CD4-positive, alpha-beta T cell treated with Interferon alpha-2 for 1 hour (primary cell): ENCODE data around the gene COL27A1.

Experiments used
- DNase-seq, 2 donors: peaks; one replicate each; pipeline ENCODE4 v3.0.0-alpha.2; 2020 to 2022

Gene COL27A1

DNA sequence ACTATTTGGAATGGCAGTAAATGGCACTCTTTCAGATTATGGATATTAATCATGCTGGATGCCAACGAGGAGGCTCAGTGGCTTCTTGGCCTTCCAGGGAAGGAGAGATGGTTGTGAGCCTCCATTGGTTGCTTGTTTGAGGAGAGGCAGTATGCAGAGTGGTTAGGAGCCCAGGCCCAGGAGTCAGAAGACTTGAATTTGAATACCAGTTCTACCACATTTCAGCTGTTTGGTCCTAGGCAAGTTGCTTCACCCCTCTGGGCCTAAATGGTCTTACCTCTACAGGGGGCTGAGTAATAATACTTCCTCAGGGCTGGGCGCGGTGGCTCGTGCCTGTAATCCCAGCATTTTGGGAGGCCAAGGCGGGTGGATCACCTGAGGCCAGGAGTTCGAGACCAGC lies 52.5 kb downstream of the COL27A1 start:
- no peak for DNase-seq

DNA sequence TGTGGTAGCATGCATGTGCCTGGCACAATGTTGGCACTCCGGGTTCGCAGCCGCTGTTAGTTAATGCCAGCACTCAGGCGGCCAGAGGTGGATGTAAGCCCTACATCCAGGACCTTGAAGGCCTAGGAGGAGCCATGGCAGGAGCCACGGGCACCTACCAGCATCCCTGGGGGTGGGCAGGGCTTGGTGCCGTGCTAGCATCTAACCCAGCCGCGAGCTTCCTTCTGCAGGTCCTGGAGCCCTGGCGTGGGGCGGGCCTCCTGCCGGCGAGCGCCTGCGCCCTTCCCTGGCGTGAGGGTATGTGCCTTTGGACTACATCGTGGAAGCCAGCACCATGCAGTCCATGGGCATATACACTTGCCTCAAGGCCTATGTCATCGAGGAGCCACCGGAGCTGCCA lies 53.8 kb downstream of the COL27A1 start:
- no peak for DNase-seq

GRCh38 chr9:114210136-114210535 lies 54.8 kb downstream of the COL27A1 start:
- no peak for DNase-seq

DNA sequence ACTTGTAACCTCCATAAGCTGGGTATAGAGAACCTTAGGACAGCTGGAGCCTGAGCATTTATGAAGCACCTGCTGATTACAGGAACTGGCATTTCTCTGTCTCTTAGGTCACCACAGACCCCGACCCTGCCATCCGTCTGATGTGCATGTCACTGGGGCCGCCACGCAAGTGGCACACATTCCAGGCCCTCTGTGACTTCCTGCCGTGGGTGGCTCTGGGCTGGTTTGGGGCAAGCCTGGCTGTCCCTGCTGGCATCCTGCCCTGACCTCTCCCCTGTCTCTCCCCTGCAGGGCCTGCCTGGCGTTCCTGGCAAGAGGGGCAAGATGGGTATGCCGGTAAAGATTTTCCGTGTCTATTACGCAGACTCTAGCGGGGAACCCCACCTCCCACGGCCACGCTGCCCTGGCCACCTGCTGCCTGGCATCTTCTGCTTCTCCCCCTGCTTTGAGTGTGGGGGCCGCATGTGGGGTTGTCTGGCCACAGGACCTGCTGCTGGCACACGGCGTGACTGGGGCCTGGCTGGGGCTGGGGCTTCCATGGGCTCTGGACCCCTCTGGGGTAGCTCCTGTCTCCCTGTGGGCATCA lies 55.4 kb downstream of the COL27A1 start:
- no peak for DNase-seq

- no peak for DNase-seq
These were observed 57.5 kb downstream of the COL27A1 start for GRCh38 chr9:114212826-114213225.

- DNase-seq, result no peak
These were observed 58.2 kb downstream of the COL27A1 start for GRCh38 chr9:114213566-114213965.

DNA sequence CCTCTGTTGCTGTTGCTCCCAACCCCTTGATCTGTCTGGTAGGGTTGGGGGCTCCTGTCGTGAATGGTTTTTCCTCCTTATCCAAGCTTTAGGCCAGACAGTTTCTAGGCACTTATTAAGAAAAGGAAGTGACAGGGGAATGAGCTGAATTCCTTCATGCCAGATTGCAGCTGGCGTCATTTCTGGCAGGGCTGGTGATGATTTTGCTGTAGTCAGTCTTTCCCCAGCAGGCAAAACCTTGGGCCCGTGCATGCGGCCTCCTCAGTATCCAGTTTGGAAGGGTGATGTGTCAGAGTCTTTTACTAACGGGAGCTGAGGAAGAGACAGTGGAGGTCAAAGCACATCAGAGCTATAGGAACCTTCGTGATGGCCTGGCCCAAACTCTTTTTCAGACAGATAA lies 58.8 kb downstream of the COL27A1 start:
- no peak for DNase-seq

DNA sequence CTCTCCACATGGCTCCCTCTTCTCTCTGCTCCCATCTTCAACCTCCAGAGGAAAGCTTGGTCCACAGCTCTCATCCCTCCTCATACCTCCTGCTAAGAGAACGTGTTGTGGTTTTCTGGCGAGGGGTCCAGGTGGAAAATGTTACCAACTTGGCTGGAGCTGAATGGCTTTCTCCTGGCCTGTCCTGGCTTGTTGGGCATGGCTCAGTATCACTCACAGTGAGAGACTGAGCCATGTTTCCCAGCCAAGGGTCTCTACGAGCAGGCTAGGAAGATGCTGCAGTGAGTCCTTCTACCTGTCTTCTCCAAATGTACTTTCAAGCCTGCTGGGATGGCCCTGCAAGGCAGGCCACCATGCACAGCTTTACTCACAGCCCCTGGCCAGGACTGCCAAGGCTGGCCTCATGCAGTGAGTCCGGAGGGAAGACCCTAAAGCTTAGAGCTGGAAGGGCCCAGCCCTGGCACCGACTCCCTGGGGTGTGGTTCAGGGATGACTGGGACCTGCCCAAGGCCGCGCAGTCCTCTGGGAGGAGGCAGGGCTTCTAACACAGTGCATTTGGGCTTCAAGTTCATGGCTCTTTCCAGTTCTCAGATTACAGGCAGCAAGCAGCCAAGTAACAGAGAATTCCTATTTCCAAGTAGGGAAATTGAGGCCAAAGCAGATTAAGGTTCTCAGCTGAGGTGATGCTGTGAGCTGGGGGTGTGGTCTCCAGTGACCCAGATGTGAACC lies 59.5 kb downstream of the COL27A1 start:
- DNase-seq, result no peak

GRCh38 chr9:114216081-114216480 lies 60.7 kb downstream of the COL27A1 start:
- no peak for DNase-seq

- no peak for DNase-seq
These were observed 61.6 kb downstream of the COL27A1 start for GRCh38 chr9:114216976-114217375.

- no peak for DNase-seq
These were observed 63.2 kb downstream of the COL27A1 start for GRCh38 chr9:114218264-114219120.

- no peak for DNase-seq
These were observed 64.8 kb downstream of the COL27A1 start for GRCh38 chr9:114220061-114220541.

DNA sequence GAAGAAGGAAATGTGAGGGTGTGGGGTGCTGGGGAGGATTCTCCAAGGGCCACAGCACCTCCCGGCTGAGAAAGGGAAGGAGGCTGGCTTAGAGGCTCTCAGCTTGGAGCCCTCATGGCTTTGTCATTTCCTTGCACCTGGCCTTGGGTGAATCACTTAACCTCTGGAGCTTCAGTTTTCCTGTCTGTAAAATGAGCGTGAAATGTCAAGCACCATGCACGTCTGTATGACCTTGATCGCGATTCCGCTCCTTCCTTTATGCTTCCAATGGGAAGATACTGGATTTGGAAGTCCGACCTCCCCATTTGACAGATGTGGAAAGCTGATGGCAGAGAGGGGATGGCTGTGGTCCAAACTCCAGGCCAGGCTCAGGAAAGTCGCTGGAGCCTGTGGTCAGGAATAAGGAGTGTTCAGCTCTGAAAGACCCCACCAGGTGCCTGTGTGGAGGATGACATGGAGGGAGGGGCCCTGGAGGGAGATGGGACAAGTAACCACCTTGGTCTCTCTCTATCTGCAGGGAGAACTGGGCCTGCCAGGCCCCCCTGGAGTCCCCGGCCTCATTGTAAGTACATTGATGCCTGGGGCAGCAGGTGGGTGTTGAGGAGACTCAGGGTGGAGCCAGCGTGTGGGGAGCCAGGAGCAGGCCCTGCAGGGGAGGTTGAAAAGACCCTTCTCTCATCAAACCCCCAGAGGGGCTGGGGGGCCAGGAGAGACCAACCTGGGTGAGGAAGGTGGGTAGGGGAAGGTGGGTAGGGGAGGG lies 66.5 kb downstream of the COL27A1 start:
- DNase-seq, result no peak

DNA sequence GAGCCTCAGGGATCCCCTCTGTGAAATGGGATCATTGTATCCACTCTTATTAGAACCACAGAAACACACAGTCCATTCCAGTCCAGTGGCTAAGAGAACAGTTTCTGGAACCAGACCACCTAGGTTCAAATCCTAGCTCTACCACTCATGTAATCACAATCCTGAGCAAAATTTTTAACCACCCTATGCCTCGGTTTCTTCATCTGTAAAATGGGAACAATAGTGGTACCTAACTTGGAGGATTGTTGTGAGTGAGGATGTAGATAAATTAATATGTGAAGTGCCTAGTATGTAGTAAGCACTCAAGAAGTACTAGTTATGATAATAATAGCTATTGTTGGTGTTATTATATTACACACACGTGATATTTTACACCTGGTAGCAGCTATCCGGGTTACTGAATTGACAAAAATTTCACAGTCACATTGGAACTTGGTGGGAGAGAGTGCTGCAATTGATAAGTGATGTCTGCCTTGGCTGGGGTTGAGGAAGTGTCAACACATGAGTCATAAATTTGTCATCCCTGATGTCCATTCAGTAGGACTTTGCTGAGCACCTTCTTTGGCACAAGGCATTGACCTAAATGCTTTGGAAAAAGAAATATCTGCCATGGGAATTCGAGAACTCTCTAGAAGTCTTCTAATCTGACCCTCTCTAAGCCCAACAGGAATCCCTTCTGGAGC lies 68.4 kb downstream of the COL27A1 start:
- no peak for DNase-seq

- DNase-seq, result no peak
These were observed 68.9 kb downstream of the COL27A1 start for GRCh38 chr9:114224247-114224610.

- no peak for DNase-seq
These were observed 70.3 kb downstream of the COL27A1 start for GRCh38 chr9:114225561-114226212.

GRCh38 chr9:114226246-114227055 lies 71.1 kb downstream of the COL27A1 start:
- DNase-seq, result no peak

- no peak for DNase-seq
These were observed 72.1 kb downstream of the COL27A1 start for GRCh38 chr9:114227288-114228015.

- DNase-seq, result no peak
These were observed 72.9 kb downstream of the COL27A1 start for GRCh38 chr9:114228016-114228808.
